ENCODE measurements around the gene EVL. TPM values are rescaled to one million over a fixed set of nuclear protein-coding genes. Genes with fewer than 3 reads are reported as not detected.

Gene EVL
- total RNA-seq, 1 donor from 2014 or later: 11.7 TPM

GRCh38 chr14:100065942-100066574, 836 bp downstream of the EVL start:
- H3K27ac ChIP-seq: peak overlapping the region in 1 of 2 donors; percentile 21
- intact Hi-C loops (cut with DNase I): no loop called here
- H3K27me3 ChIP-seq: no peaks in the 10 kb centered on the region
- no peaks in the 10 kb centered on the region for H3K9me3 ChIP-seq
- TF ChIP-seq CTCF (IDR thresholded peaks at IDR 0.05): no peak
- DNase-seq (ENCODE audit: low spot score in 2 of 2): no peak
- H3K4me3 ChIP-seq: peak overlapping the region in 1 of 2 donors; percentile 15
- H3K4me1 ChIP-seq: no peaks in the 10 kb centered on the region
- no peaks in the 10 kb centered on the region for H3K36me3 ChIP-seq

GRCh38 chr14:100066962-100067361, 1.7 kb downstream of the EVL start:
- TF ChIP-seq CTCF (IDR thresholded peaks at IDR 0.05): no peak
- H3K4me3 ChIP-seq: no peak overlapping the region
- no peaks in the 10 kb centered on the region for H3K36me3 ChIP-seq
- no peak for DNase-seq (ENCODE audit: low spot score in 2 of 2)
- no peaks in the 10 kb centered on the region for H3K27me3 ChIP-seq
- no peak overlapping the region for H3K27ac ChIP-seq
- intact Hi-C loops (cut with DNase I): no loop called here
- H3K9me3 ChIP-seq: no peaks in the 10 kb centered on the region
- H3K4me1 ChIP-seq: no peaks in the 10 kb centered on the region

- Histone ChIP-seq H3K4me3 (no peak overlapping the region), H3K27ac (no peak overlapping the region), H3K27me3 (no peaks in the 10 kb centered on the region), H3K36me3 (no peaks in the 10 kb centered on the region), H3K9me3 (no peaks in the 10 kb centered on the region), H3K4me1 (no peaks in the 10 kb centered on the region)
- no peak for TF ChIP-seq CTCF (IDR thresholded peaks at IDR 0.05)
- intact Hi-C loops (cut with DNase I): no loop called here
- no peak for DNase-seq (ENCODE audit: low spot score in 2 of 2)
Observed at GRCh38 chr14:100067481-100067880, 2.3 kb downstream of the EVL start.

DNA sequence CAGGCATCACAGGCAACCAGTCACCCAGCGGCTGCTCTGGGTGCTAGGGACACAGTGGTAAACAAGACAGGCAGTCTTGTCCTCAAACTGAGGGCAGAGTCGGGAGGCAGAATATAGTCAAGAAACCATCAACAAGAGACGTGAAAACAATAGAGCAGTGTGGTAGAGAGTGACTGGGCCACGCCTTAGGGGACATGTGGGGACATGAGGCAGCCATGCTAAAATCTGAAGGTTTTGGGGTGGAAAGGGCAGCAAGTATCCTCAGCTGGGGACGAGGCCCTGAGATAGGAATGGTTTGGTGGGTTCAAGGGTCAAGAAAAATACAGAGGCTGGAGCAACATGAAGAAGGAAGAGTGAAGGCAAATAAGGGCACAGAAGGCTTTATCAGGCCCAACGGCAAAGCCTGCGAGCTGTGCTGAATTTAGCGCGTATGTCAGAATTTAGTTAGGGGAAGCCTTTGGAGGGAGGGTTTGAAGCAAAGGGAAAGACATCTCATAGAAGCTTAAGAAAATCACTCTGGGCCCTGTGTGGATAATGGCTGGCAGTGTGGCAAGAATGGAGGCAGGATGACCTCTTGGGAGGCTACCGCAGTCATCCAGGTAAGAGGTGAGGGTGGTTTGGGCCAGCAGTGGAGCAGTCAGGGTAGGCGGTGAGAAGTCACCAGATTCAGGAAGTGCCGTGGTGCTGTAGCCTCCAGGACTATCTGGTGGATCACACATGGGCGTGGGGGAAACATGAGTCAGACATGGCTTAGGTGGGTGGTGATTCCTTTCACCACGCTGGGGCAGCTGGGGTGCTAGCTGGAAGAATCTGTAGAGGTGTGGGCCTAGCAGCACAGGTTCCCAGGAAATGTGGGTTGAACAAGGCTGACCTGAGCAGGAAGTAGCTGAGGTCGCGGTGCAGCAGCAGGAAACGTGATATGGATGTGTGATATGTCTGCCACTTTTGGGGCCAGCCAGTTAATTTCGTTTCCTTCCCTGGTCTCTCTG, 3.0 kb downstream of the EVL start:
- H3K36me3 ChIP-seq: no peaks in the 10 kb centered on the region
- intact Hi-C loops (cut with DNase I): no loop called here
- H3K4me1 ChIP-seq: no peaks in the 10 kb centered on the region
- TF ChIP-seq CTCF (IDR thresholded peaks at IDR 0.05): no peak
- no peaks in the 10 kb centered on the region for H3K27me3 ChIP-seq
- DNase-seq (ENCODE audit: low spot score in 2 of 2): peak; percentile 34 to 69
- no peaks in the 10 kb centered on the region for H3K9me3 ChIP-seq
- no peak overlapping the region for H3K27ac ChIP-seq
- H3K4me3 ChIP-seq: no peak overlapping the region

- Histone ChIP-seq H3K9me3 (no peaks in the 10 kb centered on the region), H3K27ac (no peak overlapping the region), H3K27me3 (no peaks in the 10 kb centered on the region), H3K4me1 (no peaks in the 10 kb centered on the region), H3K4me3 (no peak overlapping the region), H3K36me3 (no peaks in the 10 kb centered on the region)
- no peak for TF ChIP-seq CTCF (IDR thresholded peaks at IDR 0.05)
- intact Hi-C loops (cut with DNase I): no loop called here
- DNase-seq (ENCODE audit: low spot score in 2 of 2): no peak
Observed at GRCh38 chr14:100069161-100069800, 4.1 kb downstream of the EVL start.
